Cardiac septum (tissue), 1 donor: Measurements from ENCODE around the gene ATP6V1F. TPM values are rescaled to one million over a fixed set of nuclear protein-coding genes. Genes with fewer than 3 reads are reported as not detected.

ENCODE experiments used
- DNase-seq: peaks from one replicate; pipeline ENCODE4 v3.0.0-alpha.2; 2020; ENCODE audit warnings: low spot score
- intact Hi-C: fragments of 100-400 bp; cut with DNase I; formaldehyde crosslinking; loops from one replicate; pipeline ENCODE4 v1.14.0; 2022
- total RNA-seq: library from RNA; stranded (reverse); fragmentation: NEBNext Ultra II Directional; extraction: Animal tissue kit (Norgen Biotek cat#: 25700); gene quantifications from one replicate; pipeline ENCODE4 v1.2.1, GENCODE V29; 2021
- donor health status: DM: no; HTN: no; CAD: no.

Gene ATP6V1F
- total RNA-seq, 1 donor from 2014 or later = 80.0 TPM

DNA sequence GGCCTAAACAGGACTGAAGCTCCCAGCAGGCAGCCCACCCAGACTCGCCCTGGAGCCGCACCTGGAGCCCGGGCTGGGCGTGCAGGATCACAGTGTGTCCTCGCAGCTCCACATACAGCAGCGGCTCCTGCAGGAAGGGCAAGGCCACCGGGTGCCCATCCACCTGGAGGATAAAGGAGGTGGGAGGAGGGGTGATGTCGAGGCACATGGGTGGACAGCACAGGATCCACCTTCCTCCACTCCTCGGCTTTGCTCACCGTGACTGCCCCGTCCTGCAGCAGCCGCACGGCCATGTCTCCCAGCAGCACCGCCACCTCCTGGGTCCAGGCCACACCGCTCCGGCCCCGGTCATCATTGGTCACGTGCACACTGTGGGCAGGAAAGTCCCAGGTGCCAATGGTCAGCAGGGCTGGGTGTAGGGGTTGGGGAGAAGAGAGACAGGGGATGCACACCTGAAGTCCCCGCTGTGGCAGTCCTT, 16.8 kb downstream of the ATP6V1F start:
- intact Hi-C loops = no loop called here
- no peak for DNase-seq

DNA sequence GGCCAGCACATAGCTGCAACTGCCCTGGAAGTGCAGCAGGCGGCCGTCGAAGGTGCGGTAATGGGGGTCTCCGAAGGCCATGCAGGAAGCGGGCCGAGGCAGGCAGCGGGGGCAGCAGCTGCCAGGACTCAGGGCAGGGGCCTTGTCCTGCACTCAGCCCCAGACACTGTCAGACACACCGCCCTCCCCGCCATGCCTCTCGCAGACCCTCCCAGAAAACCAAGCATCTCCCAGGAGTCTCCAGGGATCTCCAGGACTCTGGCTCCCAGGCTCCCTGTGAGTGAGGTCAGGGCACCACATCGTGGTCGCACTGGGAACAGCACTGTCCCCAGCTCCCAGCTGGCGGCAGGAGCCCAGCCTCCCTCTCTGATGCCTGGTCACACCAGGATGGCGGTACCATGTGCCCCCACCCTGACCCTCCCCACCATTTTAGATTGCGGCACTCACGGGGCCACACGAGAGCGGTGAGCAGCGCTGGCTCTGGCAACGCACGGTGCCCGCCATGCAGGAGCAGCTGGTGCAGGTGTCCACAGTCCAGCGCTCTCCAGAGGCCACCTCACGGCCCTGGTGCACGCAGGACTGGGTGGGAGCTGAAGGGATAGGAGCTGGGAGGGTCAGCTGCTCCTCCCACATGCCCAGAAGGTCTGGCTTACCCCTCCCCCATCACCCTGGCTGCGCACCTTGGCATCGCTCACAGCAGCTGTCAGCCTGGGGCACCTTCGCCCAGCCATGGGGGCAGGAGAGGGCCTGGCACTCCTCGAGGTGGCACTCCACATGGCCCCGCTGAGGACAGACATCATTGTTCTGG, 17.5 kb downstream of the ATP6V1F start:
- intact Hi-C loops = loop anchor here (5.0 kb wide), 2 partner anchors 88 to 403 kb away; partner anchors contain the start of genes CCDC136 and METTL2B
- no peak for DNase-seq

DNA sequence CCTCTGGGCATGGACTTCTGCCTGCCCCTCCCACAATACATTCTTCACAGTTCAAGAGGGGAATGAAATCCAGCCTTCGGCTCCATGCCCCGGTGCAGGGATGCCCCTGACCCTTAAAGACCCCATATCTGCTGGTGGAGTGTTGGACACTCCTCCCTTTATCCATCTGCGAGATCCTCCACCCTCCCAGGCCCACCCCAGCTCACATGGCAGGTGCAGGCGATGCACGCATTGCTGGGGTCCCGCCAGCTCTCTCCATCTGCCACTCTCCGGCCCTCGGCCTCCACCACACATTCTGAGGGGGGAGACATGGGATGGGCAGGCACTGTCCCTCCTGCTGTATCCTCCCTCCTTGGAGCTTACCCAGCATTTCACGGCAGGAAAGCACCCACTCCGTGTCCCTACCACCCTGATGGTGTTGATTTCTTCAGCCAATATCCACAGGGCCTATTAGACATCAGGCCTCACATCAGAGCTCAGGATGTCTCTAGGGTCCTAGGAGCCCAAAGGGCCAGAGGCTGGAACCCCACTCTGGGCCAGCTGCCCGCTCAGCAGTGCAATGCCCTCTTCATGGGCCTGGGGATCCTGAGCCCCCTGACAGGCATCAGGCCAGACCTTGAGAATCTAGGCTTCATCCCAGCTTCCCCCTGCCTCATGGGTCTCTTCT, 18.3 kb downstream of the ATP6V1F start:
- no peak for DNase-seq
- intact Hi-C loops = loop anchor here (5.0 kb wide), 2 partner anchors 89 to 404 kb away; partner anchors contain the start of genes CCDC136 and METTL2B

DNA sequence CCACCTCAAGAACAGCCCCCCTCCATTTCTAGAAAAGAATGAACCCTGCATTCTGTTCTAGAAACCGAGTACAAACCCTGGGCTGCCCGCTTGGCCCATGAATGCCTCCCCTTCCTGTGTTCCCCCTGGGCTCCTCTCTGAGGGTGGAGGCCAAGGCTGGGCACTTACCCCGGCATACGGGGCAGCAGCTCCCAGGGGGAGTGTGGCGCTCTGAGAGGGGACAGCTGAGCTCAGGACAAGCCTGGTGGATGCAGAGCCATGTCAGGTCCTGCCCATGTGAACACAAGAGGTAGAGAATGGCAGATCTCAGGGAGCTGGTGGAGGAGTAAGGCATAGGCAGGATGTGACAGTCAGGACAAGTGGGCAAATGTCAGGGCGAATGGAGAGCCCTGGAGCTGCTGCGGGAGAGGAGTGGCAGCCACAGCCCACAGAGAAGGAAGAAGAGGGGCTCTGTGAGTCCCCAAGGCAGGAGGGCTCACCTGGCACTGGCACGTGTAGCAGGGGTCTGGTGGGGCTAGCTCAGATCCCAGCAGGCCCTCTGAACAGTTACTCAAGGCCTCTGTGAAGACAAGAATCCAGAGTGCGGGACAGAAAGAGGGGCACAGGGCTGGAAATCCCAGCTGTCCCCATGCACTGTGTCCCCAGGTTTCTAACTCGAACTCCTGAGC, 18.9 kb downstream of the ATP6V1F start:
- intact Hi-C loops = loop anchor here (5.0 kb wide), 2 partner anchors 89 to 404 kb away; partner anchors contain the start of genes CCDC136 and METTL2B
- no peak for DNase-seq

DNA sequence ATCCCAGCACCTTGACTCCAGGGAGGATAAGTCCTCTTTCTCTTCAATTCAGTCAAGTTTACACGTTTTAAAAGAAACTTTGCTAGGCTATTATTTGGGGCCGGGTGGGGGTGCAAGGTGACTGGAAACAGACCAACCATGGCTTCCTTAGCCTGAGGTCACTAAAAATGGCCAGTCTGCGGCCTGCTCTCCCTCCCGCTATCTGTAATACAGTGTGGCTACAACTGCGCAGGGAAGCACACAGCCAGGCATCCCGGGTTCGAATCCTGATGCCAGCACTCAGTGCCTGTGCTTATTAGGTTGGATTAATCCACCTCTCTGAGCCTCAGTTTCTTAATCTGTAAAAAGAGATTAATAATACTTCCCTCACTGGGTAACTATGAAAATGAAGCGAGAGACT, 19.5 kb downstream of the ATP6V1F start:
- intact Hi-C loops = loop anchor here (5.0 kb wide), 2 partner anchors 90 to 405 kb away; partner anchors contain the start of genes CCDC136 and METTL2B
- no peak for DNase-seq

DNA sequence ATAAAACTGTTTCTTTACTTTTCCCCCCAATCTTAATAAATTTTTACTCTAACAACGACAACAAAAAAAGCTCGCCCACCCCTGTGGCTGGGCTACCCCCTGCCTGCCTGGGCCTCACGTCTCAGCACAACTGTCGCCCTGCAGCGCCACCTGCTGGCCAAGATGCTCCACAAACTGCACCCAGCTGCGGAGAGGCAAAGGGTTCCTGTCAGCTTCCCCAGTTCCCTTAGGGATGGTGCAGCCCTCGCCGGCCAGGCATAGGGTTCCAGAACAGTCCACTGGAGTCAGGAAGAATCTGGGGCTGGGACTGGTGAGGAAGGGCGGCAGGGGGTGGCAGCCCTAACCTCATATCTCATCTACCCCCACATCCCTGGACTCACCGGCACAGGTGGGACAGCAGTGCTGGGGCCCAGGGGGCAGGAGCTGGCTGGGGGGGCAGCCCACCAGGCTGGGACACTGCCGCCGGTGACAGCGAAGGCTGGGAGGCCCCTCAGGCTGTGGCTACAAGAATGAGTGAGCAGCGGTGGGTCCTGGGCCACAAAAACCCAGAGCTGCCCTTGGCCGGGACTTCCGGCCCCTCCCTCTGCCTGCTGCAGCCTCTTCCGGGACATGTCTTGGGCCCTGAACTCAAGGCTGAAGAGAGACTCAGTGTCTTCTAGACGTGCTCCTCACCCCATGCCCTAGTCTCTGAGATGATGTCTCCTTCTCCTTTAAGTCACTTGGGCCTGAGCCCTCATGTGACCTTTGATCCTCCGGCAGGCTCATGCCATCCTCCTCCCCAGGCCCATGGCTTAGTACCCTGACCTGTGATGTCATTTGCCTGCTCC, 21.2 kb downstream of the ATP6V1F start:
- DNase-seq = peak; percentile 89
- intact Hi-C loops = loop anchor here (5.0 kb wide), 2 partner anchors 92 to 407 kb away; partner anchors contain the start of genes CCDC136 and METTL2B

DNA sequence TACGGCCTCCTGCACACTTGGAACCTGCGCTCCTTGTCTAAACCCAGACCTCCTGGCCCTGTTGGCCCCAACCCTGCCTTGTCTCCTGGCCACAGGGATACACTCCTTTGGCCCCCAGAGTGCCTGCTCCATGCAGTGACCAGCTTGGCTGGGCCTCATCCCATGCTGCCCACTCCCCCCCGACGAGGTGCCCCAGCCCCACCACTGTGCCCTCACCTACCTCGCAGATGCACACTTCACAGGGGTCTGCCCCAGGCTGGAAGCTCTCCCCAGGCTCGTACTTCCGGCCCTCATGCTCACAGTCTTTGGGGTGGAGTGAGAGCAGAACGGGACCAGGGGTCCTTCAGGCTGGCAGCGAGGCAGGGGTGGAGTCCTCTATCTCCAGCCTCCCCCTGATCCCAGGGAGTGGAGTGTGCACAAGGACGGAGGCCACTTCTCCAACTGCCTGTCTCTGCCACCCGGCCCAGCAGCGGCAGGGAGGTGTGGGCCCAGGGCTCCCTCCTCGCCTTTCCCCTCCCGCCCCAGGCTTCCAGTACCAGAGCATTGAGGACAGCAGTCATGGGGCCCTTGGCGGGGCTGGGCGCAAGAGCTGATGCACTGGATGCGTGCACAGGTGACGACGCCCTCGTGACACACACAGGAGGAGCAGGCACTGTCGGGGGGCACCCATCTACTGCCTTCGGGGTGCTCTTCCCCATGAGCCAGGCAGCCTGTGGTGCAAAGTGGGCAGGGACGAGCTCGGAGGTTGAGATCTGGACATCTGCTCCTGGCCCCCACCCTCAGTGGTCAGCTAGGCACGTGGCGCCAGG, 22.1 kb downstream of the ATP6V1F start:
- intact Hi-C loops = loop anchor here (5.0 kb wide), 2 partner anchors 92 to 407 kb away; partner anchors contain the start of genes CCDC136 and METTL2B
- no peak for DNase-seq

DNA sequence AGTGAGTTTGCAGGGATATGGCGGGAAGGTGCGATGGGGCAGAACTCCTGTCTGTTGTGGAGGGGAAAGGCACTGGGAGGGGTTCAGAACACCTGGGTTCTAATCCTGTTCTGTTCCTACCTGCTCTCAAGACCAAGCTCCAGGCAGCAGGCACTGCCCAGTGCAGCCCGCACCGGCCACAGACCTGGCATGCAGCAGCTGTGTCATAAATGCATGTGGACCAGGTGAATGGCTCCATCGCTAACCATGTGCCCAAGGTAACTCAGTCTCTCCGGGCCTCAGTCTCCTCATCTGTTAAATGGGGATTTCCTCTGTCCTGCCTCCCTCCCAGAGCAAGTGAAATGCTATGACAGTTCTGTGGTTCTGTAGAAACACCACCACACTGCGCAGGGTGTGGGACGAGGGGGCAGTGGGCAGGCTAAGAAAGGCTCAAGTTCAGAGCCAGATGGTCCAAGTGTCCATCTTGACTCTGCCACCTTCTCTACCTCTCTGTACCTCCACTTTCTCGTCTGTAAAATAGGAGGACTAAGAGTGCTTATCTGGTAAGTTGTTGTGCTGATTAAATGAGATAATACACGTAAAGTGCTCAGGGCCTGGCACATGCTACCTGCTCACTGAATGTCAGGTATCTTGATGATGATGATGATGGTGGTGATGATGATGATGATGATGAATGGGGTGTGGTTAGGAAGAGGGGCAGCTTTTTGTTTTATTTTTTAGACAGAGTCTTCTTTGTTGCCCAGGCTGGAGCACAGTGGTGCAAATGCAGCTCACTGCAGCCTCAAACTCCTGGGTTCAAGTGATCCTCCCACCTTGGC, 22.9 kb downstream of the ATP6V1F start:
- intact Hi-C loops = no loop called here
- DNase-seq = no peak

DNA sequence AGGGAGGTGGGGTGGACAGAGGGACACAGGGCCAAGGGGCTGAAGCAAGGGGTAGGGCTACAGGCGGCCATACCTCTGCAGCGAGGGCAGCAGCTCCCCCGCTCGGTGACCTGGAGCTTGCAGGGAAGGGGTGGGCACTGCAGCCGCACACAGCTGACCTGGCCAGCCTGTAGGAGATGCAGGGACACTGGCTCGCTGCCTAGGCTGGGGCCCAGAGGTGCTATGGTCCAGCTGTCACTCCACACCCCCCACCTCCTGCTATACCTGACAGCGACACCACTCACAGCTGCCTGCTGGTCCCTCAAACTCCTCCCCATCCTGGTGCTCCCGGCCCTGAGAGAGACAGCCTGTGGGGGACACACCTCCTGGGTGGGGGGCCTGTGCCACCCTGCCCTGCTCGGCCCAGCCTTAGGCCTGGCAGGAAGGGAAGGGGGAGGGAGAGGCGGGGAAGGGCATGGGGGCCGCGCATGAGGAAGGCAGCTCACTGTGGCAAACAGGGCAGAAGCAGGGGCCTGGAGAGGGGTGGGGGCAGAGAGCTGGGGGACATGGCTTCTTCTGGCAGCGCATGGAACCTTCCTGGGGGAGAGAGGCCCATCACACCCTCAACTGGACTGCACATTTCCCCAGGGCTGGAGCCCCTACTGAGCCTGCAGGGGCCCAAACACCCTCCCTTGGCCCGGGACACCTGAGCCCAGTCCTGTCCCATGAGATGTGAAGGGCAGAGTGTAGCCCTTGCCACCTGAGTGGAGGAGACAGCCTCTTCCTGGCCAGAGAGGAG, 23.9 kb downstream of the ATP6V1F start:
- intact Hi-C loops = no loop called here
- no peak for DNase-seq

DNA sequence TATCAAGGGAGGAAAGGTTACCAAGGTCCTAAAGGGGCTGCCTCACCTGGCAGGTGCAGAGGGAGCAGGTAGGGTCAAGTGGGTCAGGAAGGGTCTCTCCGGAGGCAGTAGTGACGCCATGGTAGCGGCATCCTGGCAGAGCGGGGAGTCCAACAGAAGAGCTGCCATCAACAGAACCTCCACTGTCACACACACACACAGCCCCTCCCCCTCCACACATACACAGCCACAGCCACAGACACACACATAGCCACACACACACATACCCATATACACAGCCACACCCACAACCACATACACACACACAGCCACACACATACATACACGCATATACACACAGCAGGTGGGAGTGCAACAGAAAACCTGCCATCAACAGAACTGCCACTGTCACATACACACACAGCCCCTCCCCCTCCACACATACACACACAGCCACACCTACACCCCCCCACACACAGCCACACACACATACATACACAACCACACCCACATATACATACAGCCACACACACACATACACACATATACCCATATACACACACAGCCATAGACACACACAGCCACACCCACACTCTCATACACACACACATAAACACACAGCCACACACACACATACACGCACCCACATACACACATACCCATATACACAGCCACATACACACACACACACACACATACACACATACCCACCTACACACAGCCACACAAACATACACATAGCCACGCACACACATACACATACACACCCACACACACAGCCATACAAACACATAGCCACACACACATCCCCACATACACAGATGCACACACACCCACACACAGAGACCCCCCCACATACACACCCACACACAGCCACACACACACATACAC, 24.7 kb downstream of the ATP6V1F start:
- intact Hi-C loops = no loop called here
- no peak for DNase-seq

DNA sequence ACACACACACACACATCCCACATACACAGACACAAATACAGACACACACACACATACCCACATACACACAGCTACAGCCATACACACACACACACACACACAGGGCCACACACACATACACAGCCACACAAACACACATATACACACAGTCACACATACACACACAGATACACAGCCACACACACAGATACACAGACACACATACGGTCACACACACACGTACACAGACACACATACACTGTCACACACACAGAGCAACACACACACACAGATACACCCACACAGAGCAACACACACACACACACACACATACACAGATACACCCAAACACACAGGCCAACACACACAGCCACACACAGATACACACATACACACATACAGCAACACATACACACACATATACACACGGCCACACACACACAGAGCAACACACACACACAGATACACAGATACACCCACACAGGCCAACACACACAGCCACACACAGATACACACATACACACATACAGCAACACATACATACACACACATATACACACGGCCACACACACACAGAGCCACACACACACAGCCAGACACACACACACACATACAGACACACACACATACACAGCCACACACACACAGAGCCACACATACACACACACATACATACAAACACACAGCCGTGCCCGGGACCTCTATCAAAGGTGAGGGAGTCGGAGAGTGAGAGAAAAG, 25.5 kb downstream of the ATP6V1F start:
- no peak for DNase-seq
- intact Hi-C loops = no loop called here

DNA sequence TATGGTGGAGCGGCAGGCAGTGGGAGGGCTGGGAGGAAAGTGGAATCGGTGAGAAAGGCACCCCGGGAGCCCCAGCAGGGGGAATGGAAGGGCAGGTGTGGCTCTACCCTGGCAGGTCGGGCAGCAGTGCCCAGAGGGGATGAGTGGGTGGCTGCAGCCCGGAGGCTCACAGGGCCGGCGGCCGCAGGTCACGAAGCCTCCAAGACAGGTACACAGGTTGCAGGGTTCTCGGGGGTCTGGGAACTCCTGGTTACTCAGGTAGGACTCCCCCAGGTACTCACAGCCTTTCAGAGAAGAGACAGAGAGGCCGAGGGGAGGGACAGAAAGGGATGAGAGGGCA, 26.1 kb downstream of the ATP6V1F start:
- no peak for DNase-seq
- intact Hi-C loops = no loop called here

DNA sequence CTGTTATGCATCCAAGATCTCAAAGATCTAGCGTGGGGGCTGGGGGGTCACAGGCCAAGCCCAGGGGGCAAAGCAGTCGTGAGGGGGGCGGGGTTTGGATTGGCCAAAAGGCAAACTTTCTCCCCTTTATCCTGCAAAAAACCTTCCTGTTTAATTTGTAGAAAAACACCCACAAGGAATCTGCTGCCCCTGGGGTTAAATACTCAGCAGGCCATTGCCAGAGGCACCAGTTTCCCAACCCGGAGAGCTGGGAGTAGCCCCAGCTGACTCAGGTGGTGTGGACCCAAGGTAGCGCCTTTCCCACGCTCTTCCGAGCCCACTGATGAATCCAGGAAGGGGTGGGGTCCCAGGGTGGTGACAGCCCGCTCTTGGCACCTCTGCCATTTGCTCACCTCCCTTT, 26.5 kb downstream of the ATP6V1F start:
- DNase-seq = no peak

DNA sequence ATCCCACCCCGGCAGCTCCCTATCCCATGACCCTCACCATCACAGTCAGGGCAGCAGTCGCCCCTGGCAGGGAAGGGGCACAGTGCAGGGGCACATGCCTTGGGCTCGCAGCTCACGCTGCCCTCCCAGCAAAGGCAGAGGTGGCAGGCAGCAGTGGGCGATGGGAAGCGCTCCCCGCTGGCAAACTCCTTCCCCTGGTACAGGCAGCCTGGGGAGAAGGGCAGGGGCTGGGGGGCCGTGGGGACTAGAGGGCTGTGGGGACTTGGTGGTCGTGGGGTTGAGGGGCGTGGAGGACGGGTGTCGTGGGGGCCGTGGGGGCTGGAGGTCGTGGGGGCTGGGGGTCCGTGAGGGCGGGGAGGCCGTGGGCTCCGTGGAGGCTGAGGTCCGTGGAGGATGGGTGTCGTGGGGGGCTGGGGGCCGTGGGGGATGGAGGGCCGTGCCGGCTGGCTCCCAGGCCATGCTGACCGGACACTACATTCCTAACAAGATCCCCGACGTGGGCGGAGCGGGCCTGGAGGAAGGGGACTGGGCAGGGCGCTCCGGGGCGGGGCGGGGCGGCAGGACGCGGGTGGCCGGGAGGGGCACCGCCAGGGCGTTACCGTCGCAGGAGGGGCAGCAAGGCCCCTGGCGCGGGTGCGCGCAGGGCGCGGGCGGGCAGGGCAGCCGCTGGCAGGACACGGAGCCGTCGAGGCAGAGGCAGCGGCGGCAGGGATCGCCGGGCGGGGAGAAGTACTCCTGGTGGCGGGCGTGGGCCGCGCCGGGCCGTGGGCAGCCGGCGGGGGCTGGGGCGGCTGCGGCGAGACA, 27.9 kb downstream of the ATP6V1F start:
- no peak for DNase-seq

More for the DNA sequence above, 26.5 kb downstream of the ATP6V1F start:
- intact Hi-C loops = no loop called here

More for the DNA sequence above, 27.9 kb downstream of the ATP6V1F start:
- intact Hi-C loops = no loop called here
